ENCODE results near the gene PCDH9. TPM values are rescaled to one million over a fixed set of nuclear protein-coding genes. Genes with fewer than 3 reads are reported as not detected.

PCDH9 gene
- total RNA-seq, 2 experiments from 2014 or later = 0.14 to 0.17 TPM

GRCh38 chr13:66689628-66690027 is 540.5 kb downstream of the PCDH9 start:
- Mint-ChIP-seq H3K27ac (no peak overlapping the region), H3K4me1 (no peaks in the 10 kb centered on the region), H3K36me3 (no peaks in the 10 kb centered on the region), H3K9me3 (no peaks in the 10 kb centered on the region), H3K27me3 (no peaks in the 10 kb centered on the region), H3K4me3 (no peak overlapping the region)
- no peak for DNase-seq
- no peak for ATAC-seq (ENCODE audit: low read depth)
- POLR2A ChIA-PET = no interaction called here

DNA sequence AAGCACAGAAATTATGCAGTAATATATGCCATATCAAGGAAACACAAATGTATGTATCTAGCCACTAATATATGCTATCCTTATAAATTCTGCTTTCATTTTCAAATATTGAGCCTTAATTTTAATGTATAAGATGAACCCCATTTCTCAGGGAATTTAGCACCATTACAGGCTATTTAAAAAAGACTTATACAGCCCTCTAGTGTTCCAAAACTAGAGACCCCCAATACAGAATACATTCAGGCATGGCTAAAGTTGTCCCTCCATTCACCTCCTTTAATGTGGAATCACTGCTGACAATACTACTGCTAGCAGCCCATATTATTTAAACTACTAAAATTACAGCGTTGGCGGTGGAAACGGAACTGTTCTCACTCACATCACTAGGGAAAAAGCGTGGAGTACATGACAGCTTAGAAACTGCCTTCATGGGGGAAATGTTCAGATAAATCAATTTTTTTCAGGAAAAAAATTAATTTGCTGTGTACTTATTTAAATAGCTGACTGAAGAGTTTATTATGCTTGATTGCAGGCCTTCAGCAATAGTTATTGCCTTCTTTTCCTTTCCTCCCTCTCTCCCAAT is 541.0 kb downstream of the PCDH9 start:
- Mint-ChIP-seq H3K27ac (no peak overlapping the region), H3K36me3 (no peaks in the 10 kb centered on the region), H3K9me3 (no peaks in the 10 kb centered on the region), H3K4me3 (no peak overlapping the region), H3K4me1 (no peaks in the 10 kb centered on the region), H3K27me3 (no peaks in the 10 kb centered on the region)
- ATAC-seq (ENCODE audit: low read depth) = no peak
- no peak for DNase-seq
- POLR2A ChIA-PET = no interaction called here

DNA sequence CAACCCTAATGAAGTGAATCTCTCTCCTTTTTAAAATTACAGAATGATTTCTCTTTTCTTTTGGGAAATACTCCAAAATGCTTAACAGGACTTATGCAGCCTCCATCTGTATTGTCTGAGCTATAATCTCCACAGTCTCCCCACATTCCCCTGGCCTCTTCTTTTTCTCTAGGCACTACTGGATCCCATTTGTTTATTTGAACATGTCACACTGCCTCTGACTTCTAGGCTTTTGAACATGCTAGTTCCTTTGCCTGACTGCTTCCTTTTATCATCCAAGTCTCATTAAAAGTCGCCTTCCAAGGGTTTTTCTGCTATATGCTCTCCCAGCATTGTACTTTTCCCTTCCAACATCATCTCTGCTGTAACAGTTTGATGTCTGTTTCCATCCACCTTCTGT is 548.7 kb downstream of the PCDH9 start:
- no peak overlapping the region for H3K27ac Mint-ChIP-seq
- H3K27me3 Mint-ChIP-seq = no peaks in the 10 kb centered on the region
- H3K4me3 Mint-ChIP-seq = no peak overlapping the region
- POLR2A ChIA-PET = no interaction called here
- H3K36me3 Mint-ChIP-seq = no peaks in the 10 kb centered on the region
- no peak for ATAC-seq (ENCODE audit: low read depth)
- H3K4me1 Mint-ChIP-seq = no peaks in the 10 kb centered on the region
- no peaks in the 10 kb centered on the region for H3K9me3 Mint-ChIP-seq
- DNase-seq = no peak

DNA sequence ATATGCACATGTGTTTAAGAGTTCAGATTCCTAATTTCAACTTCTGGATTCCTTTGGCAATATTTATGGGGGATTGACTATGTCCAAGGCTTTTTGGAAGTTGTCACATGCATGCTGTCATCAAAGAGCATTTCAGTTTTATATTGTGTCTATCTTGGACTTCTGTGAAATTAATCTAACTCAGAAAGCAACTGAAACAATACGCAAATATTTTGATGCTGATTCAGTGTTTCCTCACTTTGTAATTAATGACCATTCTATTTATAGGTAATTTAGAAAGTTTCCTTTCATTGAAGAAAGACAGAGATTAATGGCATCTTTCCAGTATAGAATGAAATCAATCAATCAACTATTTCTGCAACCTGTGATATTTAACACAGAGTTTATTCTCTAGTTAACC is 550.1 kb downstream of the PCDH9 start:
- Mint-ChIP-seq H3K27ac (no peak overlapping the region), H3K4me1 (no peaks in the 10 kb centered on the region), H3K9me3 (no peaks in the 10 kb centered on the region), H3K36me3 (no peaks in the 10 kb centered on the region), H3K27me3 (no peaks in the 10 kb centered on the region), H3K4me3 (no peak overlapping the region)
- POLR2A ChIA-PET = no interaction called here
- DNase-seq (no peak), ATAC-seq (ENCODE audit: low read depth) (no peak)

DNA sequence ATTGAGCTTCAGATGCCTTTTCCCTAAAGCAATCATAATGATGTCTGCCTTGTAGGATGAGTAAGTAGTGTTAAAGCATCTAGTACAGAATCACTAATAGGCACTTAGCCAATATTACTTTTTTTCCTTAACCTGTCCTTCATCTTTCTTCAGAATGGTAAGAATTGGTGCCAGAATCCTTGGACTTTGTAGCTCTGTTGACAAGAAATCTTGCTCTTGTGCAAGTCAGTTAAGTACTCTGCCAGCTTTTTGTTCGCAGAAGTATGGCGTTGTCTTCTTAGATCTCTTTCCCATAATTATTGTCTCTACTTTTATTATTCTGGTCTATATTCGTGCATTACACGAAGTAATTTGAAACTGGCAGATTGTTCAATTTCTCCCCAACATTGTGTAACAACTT is 554.5 kb downstream of the PCDH9 start:
- Mint-ChIP-seq H3K27me3 (no peaks in the 10 kb centered on the region), H3K9me3 (peaks cover 4% of the 10 kb centered on the region), H3K4me3 (no peak overlapping the region), H3K4me1 (no peaks in the 10 kb centered on the region), H3K36me3 (no peaks in the 10 kb centered on the region), H3K27ac (no peak overlapping the region)
- POLR2A ChIA-PET = no interaction called here
- ATAC-seq (ENCODE audit: low read depth) (no peak), DNase-seq (no peak)

DNA sequence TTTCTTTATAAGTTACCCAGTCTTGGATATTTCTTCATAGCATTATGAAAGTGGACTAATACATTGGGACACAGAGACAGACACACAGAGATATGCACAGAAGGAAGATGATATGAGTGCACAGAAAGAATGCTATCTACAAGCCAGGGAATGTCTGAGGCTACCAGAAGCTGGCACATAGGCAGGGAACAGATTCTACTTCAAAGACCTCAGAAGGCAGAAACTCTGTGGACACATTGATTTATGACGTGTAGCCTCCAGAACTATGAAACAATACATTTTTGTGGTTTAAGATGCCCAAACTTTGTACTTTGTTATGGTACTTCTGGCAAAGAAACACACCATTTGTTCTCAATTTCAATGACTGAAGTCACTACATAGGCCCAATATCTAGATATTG is 556.7 kb downstream of the PCDH9 start:
- no peak overlapping the region for H3K4me3 Mint-ChIP-seq
- H3K27me3 Mint-ChIP-seq = no peaks in the 10 kb centered on the region
- H3K36me3 Mint-ChIP-seq = no peaks in the 10 kb centered on the region
- DNase-seq (no peak), ATAC-seq (ENCODE audit: low read depth) (no peak)
- no peak overlapping the region for H3K27ac Mint-ChIP-seq
- no peaks in the 10 kb centered on the region for H3K4me1 Mint-ChIP-seq
- POLR2A ChIA-PET = no interaction called here
- peaks cover 4% of the 10 kb centered on the region for H3K9me3 Mint-ChIP-seq

DNA sequence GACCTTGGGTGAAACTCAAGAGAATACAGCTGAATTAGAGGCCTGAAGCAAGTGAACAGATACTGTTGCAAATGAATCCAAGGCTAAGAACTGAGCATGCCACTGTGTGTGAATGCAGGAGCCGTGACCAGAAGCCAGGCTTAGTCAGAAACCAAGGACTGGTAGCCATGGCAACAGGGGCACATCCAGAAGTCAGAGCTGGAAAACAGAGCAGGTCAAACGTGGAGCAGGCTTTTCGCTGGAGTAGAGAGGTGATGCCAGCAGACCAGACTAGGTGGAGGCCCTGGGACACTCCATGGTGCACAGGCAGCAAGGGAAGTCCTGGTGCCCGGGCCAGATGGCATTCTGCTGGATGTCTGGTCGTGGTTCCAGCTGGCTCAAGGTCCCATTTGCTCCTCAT is 564.1 kb downstream of the PCDH9 start:
- POLR2A ChIA-PET = no interaction called here
- DNase-seq (no peak), ATAC-seq (ENCODE audit: low read depth) (no peak)
- H3K4me3 Mint-ChIP-seq = no peak overlapping the region
- no peaks in the 10 kb centered on the region for H3K27me3 Mint-ChIP-seq
- no peaks in the 10 kb centered on the region for H3K36me3 Mint-ChIP-seq
- no peak overlapping the region for H3K27ac Mint-ChIP-seq
- peaks cover under 1% of the 10 kb centered on the region for H3K9me3 Mint-ChIP-seq
- no peaks in the 10 kb centered on the region for H3K4me1 Mint-ChIP-seq

DNA sequence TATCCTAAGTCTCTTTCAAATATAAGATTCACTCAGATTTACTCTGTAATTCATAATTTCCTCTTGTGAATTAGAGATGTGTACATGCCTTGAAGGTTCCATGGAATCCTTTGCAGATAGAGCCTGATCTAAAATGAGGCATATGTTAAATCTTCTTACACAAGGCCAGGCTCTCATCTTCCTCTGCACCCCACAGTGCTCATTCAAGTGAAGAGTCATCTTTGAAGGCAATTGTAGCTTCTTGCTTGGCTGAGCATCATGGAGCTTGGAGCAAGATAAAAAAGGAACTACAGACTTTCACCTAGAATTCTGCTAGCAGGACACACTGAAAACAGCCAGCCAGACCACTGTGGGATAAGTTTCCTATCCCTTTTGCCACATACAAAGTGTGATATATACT is 566.4 kb downstream of the PCDH9 start:
- no peaks in the 10 kb centered on the region for H3K36me3 Mint-ChIP-seq
- H3K4me3 Mint-ChIP-seq = no peak overlapping the region
- no peak overlapping the region for H3K27ac Mint-ChIP-seq
- no peaks in the 10 kb centered on the region for H3K4me1 Mint-ChIP-seq
- no peaks in the 10 kb centered on the region for H3K9me3 Mint-ChIP-seq
- H3K27me3 Mint-ChIP-seq = no peaks in the 10 kb centered on the region
- DNase-seq (no peak), ATAC-seq (ENCODE audit: low read depth) (no peak)
- POLR2A ChIA-PET = no interaction called here

- ATAC-seq (ENCODE audit: low read depth) = no peak
- Mint-ChIP-seq H3K27me3 (no peaks in the 10 kb centered on the region), H3K4me1 (no peaks in the 10 kb centered on the region), H3K27ac (no peak overlapping the region), H3K9me3 (no peaks in the 10 kb centered on the region), H3K4me3 (no peak overlapping the region), H3K36me3 (no peaks in the 10 kb centered on the region)
- POLR2A ChIA-PET = no interaction called here
- DNase-seq = no peak
These were observed 566.9 kb downstream of the PCDH9 start for GRCh38 chr13:66663206-66663605.

- no peaks in the 10 kb centered on the region for H3K36me3 Mint-ChIP-seq
- POLR2A ChIA-PET = no interaction called here
- no peak overlapping the region for H3K4me3 Mint-ChIP-seq
- H3K9me3 Mint-ChIP-seq = no peaks in the 10 kb centered on the region
- no peaks in the 10 kb centered on the region for H3K4me1 Mint-ChIP-seq
- no peaks in the 10 kb centered on the region for H3K27me3 Mint-ChIP-seq
- ATAC-seq (ENCODE audit: low read depth) (no peak), DNase-seq (no peak)
- H3K27ac Mint-ChIP-seq = no peak overlapping the region
These were observed 568.8 kb downstream of the PCDH9 start for GRCh38 chr13:66661336-66661735.

DNA sequence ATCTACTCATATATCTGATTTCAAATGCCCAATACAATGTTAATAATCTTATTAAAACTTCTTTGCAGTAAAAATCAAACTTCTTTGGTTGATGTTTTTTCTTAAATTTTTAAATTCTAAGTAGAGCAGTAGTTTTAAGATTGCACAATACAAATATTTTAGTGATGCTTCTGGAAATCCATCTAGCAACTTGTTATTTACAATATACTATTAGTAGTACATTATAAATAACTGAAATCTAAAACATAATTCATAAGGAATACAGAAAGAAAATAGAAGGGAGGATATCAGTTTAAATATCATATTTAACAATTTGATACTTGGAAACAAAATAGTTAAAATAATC is 569.7 kb downstream of the PCDH9 start:
- Mint-ChIP-seq H3K27me3 (no peaks in the 10 kb centered on the region), H3K27ac (no peak overlapping the region), H3K4me1 (no peaks in the 10 kb centered on the region), H3K9me3 (no peaks in the 10 kb centered on the region), H3K36me3 (no peaks in the 10 kb centered on the region), H3K4me3 (no peak overlapping the region)
- POLR2A ChIA-PET = no interaction called here
- DNase-seq (no peak), ATAC-seq (ENCODE audit: low read depth) (no peak)

DNA sequence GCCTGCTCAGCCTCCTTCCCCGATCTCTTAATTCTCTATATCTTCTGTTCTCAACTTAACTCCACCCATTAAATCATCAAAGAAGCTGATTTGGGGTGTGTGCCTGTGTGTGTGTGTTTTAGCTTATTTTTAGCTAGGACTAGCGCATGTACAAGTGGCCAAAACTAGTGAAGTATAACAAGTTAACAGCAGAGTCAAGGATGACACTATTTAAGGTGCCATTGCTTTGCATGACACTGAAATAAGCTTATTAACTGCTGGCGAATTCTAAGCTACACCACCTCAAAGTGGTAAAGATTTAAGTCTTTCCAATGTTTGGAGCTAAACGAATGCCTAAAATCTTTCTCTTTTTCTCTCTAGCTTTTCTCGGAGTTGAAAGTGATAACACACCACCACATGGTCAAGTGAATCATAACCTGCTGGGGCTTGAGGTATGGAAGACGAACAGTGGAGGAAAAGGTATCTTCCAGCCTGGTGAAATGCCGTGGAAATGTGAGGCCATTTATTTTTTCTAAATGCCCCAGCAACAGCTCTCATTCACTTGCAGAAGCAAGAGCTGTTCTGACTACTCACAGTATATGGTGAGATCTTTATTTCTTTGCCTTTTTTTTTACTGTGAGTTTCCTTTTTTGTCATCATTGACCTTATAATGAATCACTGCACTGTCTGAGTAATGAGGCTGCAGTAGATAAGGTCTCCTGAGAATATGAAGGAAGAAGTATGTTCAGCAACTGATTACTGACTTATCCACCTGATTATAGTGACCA is 570.3 kb downstream of the PCDH9 start:
- ATAC-seq (ENCODE audit: low read depth) = no peak
- Mint-ChIP-seq H3K4me1 (no peaks in the 10 kb centered on the region), H3K36me3 (no peaks in the 10 kb centered on the region), H3K27me3 (no peaks in the 10 kb centered on the region), H3K9me3 (no peaks in the 10 kb centered on the region), H3K4me3 (no peak overlapping the region), H3K27ac (no peak overlapping the region)
- no peak for DNase-seq
- POLR2A ChIA-PET = no interaction called here

- no peak for ATAC-seq (ENCODE audit: low read depth)
- Mint-ChIP-seq H3K36me3 (no peaks in the 10 kb centered on the region), H3K4me3 (no peak overlapping the region), H3K9me3 (no peaks in the 10 kb centered on the region), H3K27ac (no peak overlapping the region), H3K27me3 (no peaks in the 10 kb centered on the region), H3K4me1 (no peaks in the 10 kb centered on the region)
- POLR2A ChIA-PET = no interaction called here
- DNase-seq = no peak
These were observed 570.9 kb downstream of the PCDH9 start for GRCh38 chr13:66659286-66659685.

DNA sequence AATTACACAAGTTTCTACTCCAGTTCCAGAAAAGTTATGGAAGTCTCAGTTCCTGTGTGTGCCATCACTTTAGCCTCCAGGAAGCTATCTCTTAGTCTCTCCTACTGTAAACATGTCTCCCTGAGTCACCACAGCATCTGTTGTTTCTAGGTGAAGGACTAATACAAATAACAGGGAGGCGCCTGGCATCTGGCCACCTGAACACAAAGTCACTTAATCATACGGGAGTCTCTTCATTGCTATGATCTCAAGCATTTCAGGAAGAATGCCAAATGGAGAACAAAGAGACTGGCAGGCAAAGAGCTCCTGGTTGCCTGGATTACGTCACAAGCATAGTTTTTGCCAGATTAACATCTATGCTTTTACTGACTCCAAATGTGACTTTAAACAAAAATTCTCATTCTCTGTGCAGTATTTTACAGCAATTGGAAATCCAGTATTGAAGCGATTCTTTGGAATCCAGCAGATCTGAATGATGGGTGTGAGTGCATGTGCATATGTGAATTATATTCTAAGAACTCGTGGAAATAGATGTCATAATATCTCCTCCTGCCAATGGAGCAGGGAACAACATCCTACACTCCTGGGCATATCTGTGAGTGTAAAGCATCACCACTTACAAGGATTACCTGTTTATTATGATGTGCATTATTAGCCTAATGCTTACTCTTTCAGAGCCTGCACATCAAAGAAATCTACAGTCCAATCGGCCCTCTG is 572.8 kb downstream of the PCDH9 start:
- DNase-seq (no peak), ATAC-seq (ENCODE audit: low read depth) (no peak)
- Mint-ChIP-seq H3K9me3 (no peaks in the 10 kb centered on the region), H3K27me3 (no peaks in the 10 kb centered on the region), H3K4me1 (no peaks in the 10 kb centered on the region), H3K36me3 (no peaks in the 10 kb centered on the region), H3K27ac (no peak overlapping the region), H3K4me3 (no peak overlapping the region)
- POLR2A ChIA-PET = no interaction called here

Data from activated naive CD8-positive, alpha-beta T cell treated with anti-CD3 and anti-CD28 coated beads, Interleukin-2, amount 10 ng/mL, durations not matched to agents 7 days and 5 days (primary cell).